HCT116 (cell line): Measurements from ENCODE around the gene OASL. TPM values are rescaled to one million over a fixed set of nuclear protein-coding genes. Genes with fewer than 3 reads are reported as not detected.

Experiments used
- ATAC-seq: fragments of 200-7000 bp; cut with Tn5 transposase; 2 replicates; pipeline ENCODE4 v1.9.1; 2020; ENCODE audit warnings: mild to moderate bottlenecking, moderate library complexity
- BruUV-seq: library from RNA; stranded (reverse); fragments of 400-500 nt; replicated peaks from 2 replicates; lab custom pipeline; 2021; lab: Mats Ljungman, UMichigan
- CTCF ChIA-PET: fragments of 300-600 bp; sonication (Branson Sonifier 250); formaldehyde crosslinking; loops from one replicate; lab custom pipeline; 2021; ENCODE audit warnings: antibody characterized with exemption; lab: Charles Lee
- POLR2A ChIA-PET: fragments of 300-600, 350-600 bp; sonication (Branson Sonifier 250); formaldehyde crosslinking; loops from one replicate; lab custom pipeline; 2021; ENCODE audit warnings: antibody characterized with exemption; lab: Charles Lee
- RAD21 ChIA-PET, 2 experiments: fragments of 300-600 bp; sonication (Branson Sonifier 250); formaldehyde crosslinking; loops; one replicate each; lab custom pipeline; 2023; ENCODE audit warnings: low total read pairs in 2 of 2; ENCODE audit not compliant: uncharacterized antibody in 2 of 2, unreplicated experiment in 2 of 2, low non-redundant PET in 1 of 2; lab: Charles Lee
- DNase-seq: peaks from one replicate; pipeline ENCODE4 v3.0.0-alpha.2; 2010; ENCODE audit warnings: low read depth, low spot score
- H2AFZ ChIP-seq: fragments of 200-600 bp; shearing (Covaris generic), sonication (generic); 2 replicates; pipeline ENCODE4 v1.6.1; 2017; ENCODE audit warnings: low read depth, mixed run types, mixed read lengths, antibody characterized with exemption, low read length; ENCODE audit not compliant: poor library complexity, severe bottlenecking
- H3K27ac ChIP-seq: 2 replicates; pipeline ENCODE4 v1.5.1; 2012; ENCODE audit warnings: low read depth, low read length
- H3K27me3 ChIP-seq: fragments of 200-600 bp; sonication (generic); 2 replicates; pipeline ENCODE4 v1.6.1; 2016; ENCODE audit warnings: mixed run types, low read length, mixed read lengths; ENCODE audit not compliant: insufficient read depth
- H3K36me3 ChIP-seq, 2 experiments: fragments of 200-500 bp in 1 of 2; fragments of 200-600 bp in 1 of 2; sonication (Bioruptor generic) in 1 of 2; sonication (generic) in 1 of 2; 2 replicates each; pipeline versions ENCODE4 v1.5.1 to v1.6.1; 2014 to 2016; ENCODE audit warnings: low read length in 2 of 2, inconsistent platforms in 1 of 2, mixed read lengths in 1 of 2, mixed run types in 1 of 2; ENCODE audit not compliant: insufficient read depth in 2 of 2, control insufficient read depth in 1 of 2
- H3K4me1 ChIP-seq, 2 experiments: fragments of 200-600 bp in 1 of 2; sonication (generic) in 1 of 2; 2 replicates each; pipeline versions ENCODE4 v1.5.1 to v1.6.1; 2012 to 2017; ENCODE audit warnings: low read length in 2 of 2, inconsistent platforms in 1 of 2, mild to moderate bottlenecking in 1 of 2, mixed read lengths in 1 of 2, mixed run types in 1 of 2, moderate library complexity in 1 of 2; ENCODE audit not compliant: insufficient read depth in 2 of 2, control insufficient read depth in 1 of 2
- H3K4me2 ChIP-seq: fragments of 200-600 bp; sonication (generic); 2 replicates; pipeline ENCODE4 v1.6.1; 2017; ENCODE audit warnings: mixed run types, low read length, mixed read lengths
- H3K4me3 ChIP-seq, 2 experiments: fragments of 200-600 bp in 1 of 2; sonication (generic) in 1 of 2; replicated peaks in 1 of 2; 2 replicates each; pipeline ENCODE4 v1.5.1; 2011 to 2016; ENCODE audit warnings: low read length in 2 of 2, control low read depth in 1 of 2, low read depth in 1 of 2, mild to moderate bottlenecking in 1 of 2, mixed read lengths in 1 of 2, mixed run types in 1 of 2
- H3K79me2 ChIP-seq: fragments of 200-600 bp; sonication (generic); 2 replicates; pipeline ENCODE4 v1.6.1; 2017; ENCODE audit warnings: mild to moderate bottlenecking, mixed run types, low read length, moderate library complexity, mixed read lengths; ENCODE audit not compliant: insufficient read depth
- H3K9ac ChIP-seq: fragments of 200-600 bp; sonication (generic); 2 replicates; pipeline ENCODE4 v1.6.1; 2016; ENCODE audit warnings: low read length, mixed read lengths
- H3K9me2 ChIP-seq: fragments of 200-600 bp; sonication (generic), shearing (Covaris generic); 2 replicates; pipeline ENCODE4 v1.6.1; 2017; ENCODE audit warnings: mixed run types, mild to moderate bottlenecking, moderate library complexity; ENCODE audit not compliant: insufficient read depth
- H3K9me3 ChIP-seq, 2 experiments: fragments of 200-500 bp in 1 of 2; fragments of 200-600 bp in 1 of 2; sonication (Bioruptor generic) in 1 of 2; sonication (generic) in 1 of 2; 2 replicates each; pipeline ENCODE4 v1.6.1; 2014 to 2017; ENCODE audit warnings: low read length in 2 of 2, mixed read lengths in 2 of 2, inconsistent platforms in 1 of 2, low read depth in 1 of 2, mild to moderate bottlenecking in 1 of 2, mixed run types in 1 of 2, moderate library complexity in 1 of 2; ENCODE audit not compliant: control insufficient read depth in 1 of 2, insufficient read depth in 1 of 2
- H4K20me1 ChIP-seq: fragments of 200-600 bp; sonication (generic), shearing (Covaris generic); 2 replicates; pipeline ENCODE4 v1.6.1; 2017; ENCODE audit warnings: mixed run types, mild to moderate bottlenecking, moderate library complexity; ENCODE audit not compliant: insufficient read depth
- CBX3 ChIP-seq: IDR thresholded peaks from 2 replicates; pipeline ENCODE4 v1.6.1; 2012; ENCODE audit warnings: low read depth
- ELF1 ChIP-seq: IDR thresholded peaks from 2 replicates; pipeline ENCODE4 v1.6.1; 2012; ENCODE audit warnings: low read depth, borderline replicate concordance
- EZH2 ChIP-seq: fragments of 200-600 bp; sonication (generic); IDR thresholded peaks from 2 replicates; pipeline ENCODE4 v1.6.1; 2017; ENCODE audit warnings: antibody characterized with exemption, mixed run types
- FOSL1 ChIP-seq: IDR thresholded peaks from 2 replicates; pipeline ENCODE4 v1.6.1; 2012; ENCODE audit warnings: low read depth
- POLR2AphosphoS5 ChIP-seq: IDR thresholded peaks from 2 replicates; pipeline ENCODE4 v1.6.1; 2011; ENCODE audit warnings: mild to moderate bottlenecking, low read depth, low read length, moderate library complexity
- RAD21 ChIP-seq: IDR thresholded peaks from 2 replicates; pipeline ENCODE4 v1.6.1; 2012; ENCODE audit warnings: low read depth, mild to moderate bottlenecking
- SIN3A ChIP-seq: IDR thresholded peaks from 2 replicates; pipeline ENCODE4 v1.6.1; 2012; ENCODE audit warnings: low read depth
- YY1 ChIP-seq: IDR thresholded peaks from 2 replicates; pipeline ENCODE4 v1.6.1; 2011; ENCODE audit warnings: low read length, low read depth, moderate library complexity, mild to moderate bottlenecking; ENCODE audit not compliant: insufficient replicate concordance; ENCODE audit errors: extremely low read depth
- ZFX ChIP-seq: fragments of 450-650 bp; IDR thresholded peaks from 2 replicates; pipeline ENCODE4 v1.6.1; 2017
- intact Hi-C: fragments of 100-400 bp; cut with micrococcal nuclease; formaldehyde crosslinking; loops from 2 replicates; pipeline ENCODE4 v1.10.0; 2022
- total RNA-seq: library from RNA; stranded (reverse); gene quantifications from one replicate; pipeline ENCODE4 v1.2.1, GENCODE V29; 2021; ENCODE audit not compliant: unreplicated experiment
- TF ChIP-seq, protein P1 (sequence below): IDR thresholded peaks from 2 replicates; pipeline ENCODE4 v1.6.1; 2012
- TF ChIP-seq, protein P2 (sequence below): IDR thresholded peaks from 2 replicates; pipeline ENCODE4 v1.6.1; 2012; ENCODE audit warnings: low read depth

Gene OASL
- total RNA-seq, 1 experiment from 2014 or later: 4.1 TPM

DNA sequence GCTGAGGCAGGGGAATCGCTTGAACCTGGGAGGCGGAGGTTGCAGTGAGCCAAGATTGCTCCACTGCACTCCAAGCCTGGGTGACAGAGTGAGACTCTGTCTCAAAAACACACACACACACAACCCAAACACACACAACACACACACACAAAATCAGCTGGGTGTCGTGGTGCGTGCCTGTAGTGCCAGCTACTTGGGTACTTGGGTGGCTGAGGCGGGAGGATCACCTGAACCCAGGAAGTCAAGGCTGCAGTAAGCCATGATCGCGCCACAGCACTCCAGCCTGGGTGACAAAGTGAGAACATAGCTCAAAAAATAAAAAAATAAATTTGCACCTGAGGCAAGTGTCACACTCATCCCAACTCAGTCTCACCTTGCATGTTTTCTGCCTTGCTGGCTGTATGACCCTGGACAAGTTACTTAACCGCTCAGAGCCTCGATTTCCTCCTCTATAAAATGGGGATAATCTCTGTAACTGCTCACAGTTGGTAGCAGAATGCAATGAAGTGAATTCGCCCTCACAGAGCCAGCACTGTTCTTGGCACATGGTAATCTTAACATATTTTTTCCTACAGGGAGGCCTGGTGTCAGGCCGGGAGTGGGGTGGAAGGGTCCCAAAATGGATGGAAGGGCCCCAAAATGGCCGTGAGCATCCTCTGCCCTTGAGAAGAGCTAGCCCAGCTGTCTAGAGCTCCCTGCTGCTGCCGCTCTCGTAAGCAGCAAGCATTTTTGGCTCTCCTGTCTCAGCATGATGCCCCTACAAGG, 61.3 kb downstream of the OASL start:
- no peak overlapping the region for H3K27ac ChIP-seq
- H2AFZ ChIP-seq: no peak overlapping the region
- TF ChIP-seq, protein P1, sequence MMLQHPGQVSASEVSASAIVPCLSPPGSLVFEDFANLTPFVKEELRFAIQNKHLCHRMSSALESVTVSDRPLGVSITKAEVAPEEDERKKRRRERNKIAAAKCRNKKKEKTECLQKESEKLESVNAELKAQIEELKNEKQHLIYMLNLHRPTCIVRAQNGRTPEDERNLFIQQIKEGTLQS: no peak
- TF ChIP-seq ELF1: no peak
- no peak for TF ChIP-seq YY1
- no peak for TF ChIP-seq POLR2AphosphoS5
- no peak for TF ChIP-seq SIN3A
- no peak for TF ChIP-seq FOSL1
- TF ChIP-seq EZH2: no peak
- no peak for TF ChIP-seq ZFX
- TF ChIP-seq CBX3: no peak
- TF ChIP-seq, protein P2, sequence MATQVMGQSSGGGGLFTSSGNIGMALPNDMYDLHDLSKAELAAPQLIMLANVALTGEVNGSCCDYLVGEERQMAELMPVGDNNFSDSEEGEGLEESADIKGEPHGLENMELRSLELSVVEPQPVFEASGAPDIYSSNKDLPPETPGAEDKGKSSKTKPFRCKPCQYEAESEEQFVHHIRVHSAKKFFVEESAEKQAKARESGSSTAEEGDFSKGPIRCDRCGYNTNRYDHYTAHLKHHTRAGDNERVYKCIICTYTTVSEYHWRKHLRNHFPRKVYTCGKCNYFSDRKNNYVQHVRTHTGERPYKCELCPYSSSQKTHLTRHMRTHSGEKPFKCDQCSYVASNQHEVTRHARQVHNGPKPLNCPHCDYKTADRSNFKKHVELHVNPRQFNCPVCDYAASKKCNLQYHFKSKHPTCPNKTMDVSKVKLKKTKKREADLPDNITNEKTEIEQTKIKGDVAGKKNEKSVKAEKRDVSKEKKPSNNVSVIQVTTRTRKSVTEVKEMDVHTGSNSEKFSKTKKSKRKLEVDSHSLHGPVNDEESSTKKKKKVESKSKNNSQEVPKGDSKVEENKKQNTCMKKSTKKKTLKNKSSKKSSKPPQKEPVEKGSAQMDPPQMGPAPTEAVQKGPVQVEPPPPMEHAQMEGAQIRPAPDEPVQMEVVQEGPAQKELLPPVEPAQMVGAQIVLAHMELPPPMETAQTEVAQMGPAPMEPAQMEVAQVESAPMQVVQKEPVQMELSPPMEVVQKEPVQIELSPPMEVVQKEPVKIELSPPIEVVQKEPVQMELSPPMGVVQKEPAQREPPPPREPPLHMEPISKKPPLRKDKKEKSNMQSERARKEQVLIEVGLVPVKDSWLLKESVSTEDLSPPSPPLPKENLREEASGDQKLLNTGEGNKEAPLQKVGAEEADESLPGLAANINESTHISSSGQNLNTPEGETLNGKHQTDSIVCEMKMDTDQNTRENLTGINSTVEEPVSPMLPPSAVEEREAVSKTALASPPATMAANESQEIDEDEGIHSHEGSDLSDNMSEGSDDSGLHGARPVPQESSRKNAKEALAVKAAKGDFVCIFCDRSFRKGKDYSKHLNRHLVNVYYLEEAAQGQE: no peak
- no peak for TF ChIP-seq RAD21
- DNase-seq (no peak), ATAC-seq (no peak)
- H3K27me3 ChIP-seq: no peaks in the 10 kb centered on the region
- intact Hi-C loops: no loop called here
- H4K20me1 ChIP-seq: no peaks in the 10 kb centered on the region
- H3K9me2 ChIP-seq: no peaks in the 10 kb centered on the region
- ChIA-PET CTCF (no interaction called here), POLR2A (no interaction called here), RAD21 (no interaction called here)
- no peaks in the 10 kb centered on the region for H3K4me1 ChIP-seq
- H3K79me2 ChIP-seq: no peaks in the 10 kb centered on the region
- H3K9ac ChIP-seq: no peak overlapping the region
- no peak overlapping the region for H3K4me3 ChIP-seq
- no peak overlapping the region for H3K4me2 ChIP-seq
- H3K9me3 ChIP-seq: no peaks in the 10 kb centered on the region
- no TSS peak for BruUV-seq
- no peaks in the 10 kb centered on the region for H3K36me3 ChIP-seq
